KG1 (cell line): ENCODE data around the gene DMRTA2.

Source experiments
- DNase-seq: peaks from one replicate; lab custom pipeline; 2025; lab: John Stamatoyannopoulos, UW

Gene DMRTA2

DNA sequence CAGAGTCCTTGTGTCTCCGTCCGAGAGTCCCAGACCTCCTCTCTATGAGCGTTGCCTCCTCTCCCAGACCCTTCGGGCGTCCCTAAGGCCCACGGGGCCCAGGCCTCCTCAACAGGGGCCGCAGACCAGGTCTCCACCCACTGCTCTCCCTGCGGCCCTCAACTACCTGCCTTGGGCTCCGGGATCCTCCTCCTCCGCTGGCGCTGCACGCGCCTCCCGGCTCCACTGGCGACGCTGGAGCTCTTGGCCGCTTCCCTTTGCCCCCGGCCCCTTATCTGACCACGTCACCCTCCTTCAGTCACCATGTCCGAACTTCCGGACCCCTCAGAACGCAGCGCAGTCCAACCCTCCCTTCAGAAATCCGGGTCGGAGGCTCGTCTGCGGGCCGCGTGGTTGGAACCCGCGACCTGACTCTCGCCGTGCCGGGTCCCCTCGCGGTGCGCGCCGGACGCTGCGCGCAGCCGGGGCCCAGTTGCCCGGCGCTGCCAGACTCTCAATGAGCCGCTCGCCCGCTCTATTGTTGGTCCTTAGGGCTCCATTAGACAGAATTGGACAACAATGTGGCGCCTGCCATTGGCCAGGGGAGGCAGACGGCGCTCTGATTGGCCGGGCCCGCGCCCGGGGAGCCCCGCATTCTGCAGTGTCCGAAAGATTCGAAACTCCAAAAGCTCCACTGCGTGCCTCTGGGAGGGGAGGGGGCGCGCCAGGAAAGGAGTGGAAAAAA lies at the start of gene DMRTA2:
TSS of gene DMRTA2 (minus strand) at position 498 of the 724 bp plus-strand sequence. CDS start 1,907 bp downstream, outside the sequence.
- no peak for DNase-seq

DNA sequence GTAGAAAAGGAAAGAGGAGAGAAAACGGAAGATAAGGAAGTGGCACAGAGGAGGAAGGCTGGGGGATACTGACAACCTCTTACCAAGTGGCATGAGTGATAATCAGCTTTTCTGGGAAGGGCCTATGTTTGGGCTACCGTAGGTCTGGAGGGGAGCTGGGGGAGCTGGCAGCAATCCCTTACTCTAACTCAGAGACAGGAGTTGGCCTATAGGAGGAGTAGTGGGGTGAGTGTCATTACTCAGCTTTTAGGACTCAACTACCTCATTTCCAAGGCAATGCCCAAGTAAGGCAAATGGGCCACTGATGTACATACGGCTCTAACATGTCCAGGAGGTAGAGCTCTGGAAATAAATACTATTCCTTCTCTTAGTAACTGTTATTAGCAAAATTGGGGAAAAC lies 48.7 kb upstream of the DMRTA2 start:
- DNase-seq: no peak

DNA sequence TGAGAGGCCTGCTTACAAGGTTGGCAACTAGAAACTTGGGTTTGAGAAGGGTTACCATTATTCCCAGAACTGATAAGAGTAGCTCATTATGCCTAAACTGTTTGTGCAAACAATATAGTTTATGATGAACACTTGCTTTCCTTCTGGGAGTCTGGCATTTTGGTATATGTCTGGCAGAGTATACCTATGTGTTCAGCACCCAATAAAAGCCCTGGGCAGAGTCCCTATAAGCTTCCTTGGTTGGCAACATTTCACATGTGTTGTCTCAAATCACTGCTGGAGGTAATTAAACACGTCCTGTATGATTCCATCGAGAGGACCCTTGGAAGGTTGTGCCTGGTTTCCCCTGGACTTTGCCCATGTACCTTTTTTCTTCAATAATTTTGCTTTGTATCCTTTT lies 39.7 kb upstream of the DMRTA2 start:
- DNase-seq: no peak

GRCh38 chr1:50458507-50458906 lies 35.3 kb upstream of the DMRTA2 start:
- DNase-seq: peak; percentile 38

DNA sequence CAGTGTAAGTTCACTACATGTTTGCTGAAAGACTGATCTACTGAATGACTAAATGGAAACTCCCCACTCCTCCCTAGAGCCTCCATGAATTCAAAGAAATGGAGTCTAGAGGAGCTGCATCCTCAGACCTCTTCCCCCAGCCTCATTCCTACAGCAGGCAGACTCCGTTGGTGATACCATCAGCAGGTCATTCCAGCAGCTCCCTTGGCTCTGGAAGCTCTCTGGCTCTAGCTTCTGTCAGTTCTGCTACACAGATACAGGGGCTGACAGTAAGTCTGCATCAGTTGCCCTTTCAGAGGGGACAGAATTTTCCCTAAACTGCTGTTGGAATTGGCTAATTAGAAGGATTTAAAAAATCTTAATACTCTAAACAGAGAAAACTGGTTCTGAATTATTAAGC lies 31.7 kb upstream of the DMRTA2 start:
- DNase-seq: no peak

GRCh38 chr1:50453266-50453665 lies 30.0 kb upstream of the DMRTA2 start:
- no peak for DNase-seq

GRCh38 chr1:50452700-50453099 lies 29.5 kb upstream of the DMRTA2 start:
- DNase-seq: no peak

DNA sequence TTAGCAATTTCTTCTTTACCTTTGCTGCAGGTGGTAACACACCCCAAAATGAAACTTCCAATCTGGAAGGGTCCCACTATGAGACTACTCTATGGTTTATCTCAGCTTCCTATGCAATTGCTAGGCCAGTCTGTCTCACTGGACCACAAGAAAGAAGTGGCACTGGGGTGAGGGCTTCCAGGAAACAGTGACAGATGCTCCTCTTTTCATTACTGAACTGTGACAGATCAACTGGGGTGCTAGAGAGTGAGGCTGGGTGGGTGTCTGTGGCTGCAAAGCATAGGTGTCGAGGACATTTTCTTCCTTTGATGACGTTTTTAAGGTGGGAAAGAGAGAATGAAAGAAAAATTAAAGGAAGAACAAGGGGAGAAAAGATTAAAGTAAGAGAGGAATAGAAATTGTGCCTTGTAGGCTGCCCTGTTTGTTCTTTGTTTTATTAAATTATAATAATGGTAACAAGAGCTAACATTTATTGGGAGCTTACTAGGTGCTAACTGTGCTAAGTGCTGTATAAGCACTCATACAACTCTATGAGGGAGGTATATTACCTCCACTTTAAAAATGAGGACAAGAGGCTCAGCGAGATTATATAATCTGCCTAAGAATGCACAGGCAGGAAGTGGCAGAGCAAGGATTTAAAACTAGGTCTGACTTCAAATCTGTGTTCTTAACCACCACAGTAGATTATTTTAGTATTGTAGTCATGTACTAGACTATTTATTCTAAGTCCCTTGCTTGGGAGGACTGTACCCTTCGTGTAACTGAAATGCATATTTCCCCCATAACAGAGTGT lies 27.8 kb upstream of the DMRTA2 start:
- DNase-seq: no peak

DNA sequence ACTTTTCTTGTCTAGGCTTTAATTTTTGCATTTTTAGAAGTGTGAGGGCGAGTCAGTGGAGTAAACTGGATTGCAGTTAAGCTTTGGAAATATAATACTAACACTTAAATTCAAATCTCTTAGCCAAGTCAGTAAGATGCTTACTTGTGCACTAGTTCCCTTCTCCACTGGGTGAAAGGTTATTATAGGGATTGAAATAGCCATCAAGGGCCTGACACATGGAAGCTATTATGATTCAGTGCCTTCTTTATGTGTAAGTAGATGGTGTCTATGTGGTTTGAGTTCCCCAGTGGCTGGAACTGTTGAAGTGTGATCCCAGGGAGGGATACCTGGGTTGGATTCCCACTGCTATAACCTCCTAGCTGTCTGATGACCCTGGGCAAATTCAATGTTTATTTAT lies 24.7 kb upstream of the DMRTA2 start:
- no peak for DNase-seq

- DNase-seq: no peak
These were observed 17.9 kb upstream of the DMRTA2 start for GRCh38 chr1:50441183-50441582.

DNA sequence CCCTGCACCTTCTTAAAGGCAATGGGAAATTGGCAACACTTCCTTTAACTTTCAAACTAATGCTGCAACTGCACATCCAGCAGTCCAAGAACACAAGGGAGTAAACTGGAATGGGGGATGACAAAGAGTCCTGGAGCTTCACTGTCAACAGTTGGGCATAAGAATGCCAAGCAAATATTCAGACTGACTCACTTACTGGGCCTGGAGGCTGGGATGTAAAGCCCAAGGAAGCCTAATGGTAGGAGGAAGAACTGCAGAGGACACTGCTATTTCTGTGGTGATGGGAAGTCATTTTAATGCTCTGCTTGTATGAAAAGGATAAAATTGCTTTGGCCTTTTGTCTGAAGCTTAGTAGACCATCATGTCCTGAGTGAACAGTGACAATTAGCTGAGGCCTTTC lies 15.7 kb upstream of the DMRTA2 start:
- DNase-seq: no peak

- DNase-seq: no peak
These were observed 13.2 kb upstream of the DMRTA2 start for GRCh38 chr1:50436489-50436888.

DNA sequence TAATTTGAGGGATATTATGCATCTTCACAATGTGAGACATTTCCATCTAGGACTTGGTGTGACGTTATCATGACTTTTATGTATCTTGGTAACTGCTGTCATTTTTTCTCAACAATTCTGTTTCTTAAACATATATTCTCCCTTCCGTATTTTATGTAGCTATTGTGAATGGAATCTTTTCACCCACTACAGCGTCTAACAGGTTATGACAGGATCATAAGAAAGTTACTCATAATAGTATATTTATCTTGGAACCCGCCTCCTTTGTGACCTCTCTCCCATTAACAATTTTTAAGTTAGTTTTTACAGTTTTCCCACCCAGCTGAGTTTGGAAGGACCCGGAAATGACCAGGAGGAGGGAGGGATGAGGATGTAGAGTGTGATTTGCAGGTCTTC lies 6.8 kb upstream of the DMRTA2 start:
- DNase-seq: no peak

DNA sequence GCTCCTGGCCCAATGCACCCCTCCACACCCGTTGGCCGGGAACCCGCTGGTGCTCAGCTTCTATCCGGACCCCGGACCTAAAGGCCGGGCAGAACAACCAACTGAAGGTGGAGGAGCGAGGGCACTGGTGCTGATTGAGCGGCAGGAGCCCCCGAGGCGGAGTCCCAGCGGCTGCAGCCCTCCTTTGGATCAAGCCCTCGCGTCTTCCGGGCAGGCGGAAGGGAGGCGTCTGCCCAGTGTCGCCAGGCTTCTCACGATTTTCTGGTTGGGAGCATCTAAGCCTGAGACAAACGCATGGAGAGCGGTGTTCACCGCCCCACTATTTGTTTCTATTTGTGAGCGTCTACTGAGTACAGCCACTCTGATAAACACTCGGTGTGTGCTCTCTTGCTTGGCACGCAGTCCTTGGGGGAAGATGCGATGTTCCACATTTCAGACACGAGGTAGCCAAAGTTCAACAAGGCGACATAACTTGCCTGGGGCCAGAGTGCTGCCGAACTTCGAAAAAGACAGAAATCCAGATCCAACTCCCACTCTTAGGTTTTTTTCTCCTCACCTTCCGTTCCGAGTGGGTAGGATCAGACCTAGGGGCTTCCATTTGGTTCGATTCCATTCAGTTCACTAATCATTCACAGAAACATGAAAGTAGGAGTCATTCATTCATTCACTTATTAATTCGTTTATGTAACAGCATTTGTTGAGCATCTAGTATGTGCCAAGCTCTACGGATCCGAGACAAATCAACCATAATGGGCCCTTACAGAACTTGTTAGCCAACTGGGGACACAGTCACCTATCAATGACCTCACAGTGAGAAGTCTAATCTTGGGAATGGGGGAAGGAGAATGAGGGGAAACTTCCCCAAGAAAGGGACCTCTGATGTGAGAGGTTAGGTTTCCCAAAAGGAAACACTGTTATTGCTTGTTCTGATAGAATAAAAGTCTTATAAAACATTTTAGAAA lies 4.9 kb upstream of the DMRTA2 start:
- DNase-seq: no peak

GRCh38 chr1:50427086-50427817 lies 4.0 kb upstream of the DMRTA2 start:
- DNase-seq: no peak

DNA sequence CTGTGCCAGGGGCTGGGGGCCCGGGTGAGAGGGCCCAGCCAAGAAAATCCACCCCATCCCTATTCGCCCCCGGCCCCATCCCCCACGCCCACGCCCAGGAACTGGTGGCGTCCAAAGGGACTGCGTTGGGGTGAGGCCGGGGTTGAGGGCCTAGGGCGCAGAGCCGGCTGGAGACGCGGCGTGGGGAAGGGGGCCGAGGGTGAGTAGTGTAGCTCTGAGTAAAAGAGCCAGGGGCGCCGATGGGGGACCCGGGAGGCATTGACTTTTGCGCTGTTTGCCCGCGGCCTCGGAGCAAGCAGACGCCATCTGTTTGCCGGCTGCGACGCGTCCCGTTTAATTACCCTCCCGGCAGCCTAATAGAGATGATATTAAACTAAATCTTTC lies 3.5 kb upstream of the DMRTA2 start:
- no peak for DNase-seq

- no peak for DNase-seq
These were observed 3.0 kb upstream of the DMRTA2 start for GRCh38 chr1:50426108-50426700.

GRCh38 chr1:50425376-50426107 lies 2.3 kb upstream of the DMRTA2 start:
- no peak for DNase-seq

GRCh38 chr1:50424884-50425375 lies 1.7 kb upstream of the DMRTA2 start:
- DNase-seq: no peak
